Measurements from ENCODE around the gene RAB3GAP2. TPM values are rescaled to one million over a fixed set of nuclear protein-coding genes. Genes with fewer than 3 reads are reported as not detected.

The RAB3GAP2 gene
- total and polyA plus RNA-seq, 12 donors: 5.7 to 35.8 (median 27.6) TPM

DNA sequence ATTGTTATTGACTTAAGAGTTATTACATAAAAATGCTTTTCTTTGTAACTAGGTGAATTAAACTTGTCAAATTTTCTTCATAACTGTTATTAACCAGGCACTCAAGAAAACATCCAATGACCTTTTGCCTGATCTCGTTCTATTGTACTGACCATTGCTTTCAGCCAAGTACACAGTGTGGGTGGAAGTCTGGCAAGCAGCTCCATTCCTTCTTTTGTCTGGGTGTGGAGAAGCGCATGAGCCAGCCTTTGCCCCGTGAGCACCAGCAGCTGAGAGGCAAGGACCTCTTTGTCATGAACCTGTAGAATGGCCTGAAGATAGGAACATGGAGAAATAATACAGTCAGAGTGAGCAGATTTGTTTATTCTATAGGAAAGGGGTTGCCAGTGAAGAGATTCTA, 120.8 kb downstream of the RAB3GAP2 start:
- intact Hi-C loops (cut with DNase I): no loop called here
- 30 to 36% methylated on average over 3 of the region's 3 CpGs for WGBS, 2 donors
- Histone ChIP-seq H3K4me1 (peaks cover 3 to 31% (median 22%) of the 10 kb centered on the region in 9 donors), H3K4me3 (no peak overlapping the region), H3K9me3 (no peaks in the 10 kb centered on the region), H3K27me3 (no peaks in the 10 kb centered on the region), H3K27ac (peak overlapping the region in 7 of 10 donors; percentile 6 to 64 (median 26)), H3K36me3 (peaks cover 0 to 100% (median 25%) of the 10 kb centered on the region in 9 donors)
- TF ChIP-seq, protein P1, sequence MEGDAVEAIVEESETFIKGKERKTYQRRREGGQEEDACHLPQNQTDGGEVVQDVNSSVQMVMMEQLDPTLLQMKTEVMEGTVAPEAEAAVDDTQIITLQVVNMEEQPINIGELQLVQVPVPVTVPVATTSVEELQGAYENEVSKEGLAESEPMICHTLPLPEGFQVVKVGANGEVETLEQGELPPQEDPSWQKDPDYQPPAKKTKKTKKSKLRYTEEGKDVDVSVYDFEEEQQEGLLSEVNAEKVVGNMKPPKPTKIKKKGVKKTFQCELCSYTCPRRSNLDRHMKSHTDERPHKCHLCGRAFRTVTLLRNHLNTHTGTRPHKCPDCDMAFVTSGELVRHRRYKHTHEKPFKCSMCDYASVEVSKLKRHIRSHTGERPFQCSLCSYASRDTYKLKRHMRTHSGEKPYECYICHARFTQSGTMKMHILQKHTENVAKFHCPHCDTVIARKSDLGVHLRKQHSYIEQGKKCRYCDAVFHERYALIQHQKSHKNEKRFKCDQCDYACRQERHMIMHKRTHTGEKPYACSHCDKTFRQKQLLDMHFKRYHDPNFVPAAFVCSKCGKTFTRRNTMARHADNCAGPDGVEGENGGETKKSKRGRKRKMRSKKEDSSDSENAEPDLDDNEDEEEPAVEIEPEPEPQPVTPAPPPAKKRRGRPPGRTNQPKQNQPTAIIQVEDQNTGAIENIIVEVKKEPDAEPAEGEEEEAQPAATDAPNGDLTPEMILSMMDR (IDR thresholded peaks at IDR 0.05): no peak
- peak; percentile 54 to 94 (median 88) for ATAC-seq
- DNase-seq: peak; percentile 33 to 54

DNA sequence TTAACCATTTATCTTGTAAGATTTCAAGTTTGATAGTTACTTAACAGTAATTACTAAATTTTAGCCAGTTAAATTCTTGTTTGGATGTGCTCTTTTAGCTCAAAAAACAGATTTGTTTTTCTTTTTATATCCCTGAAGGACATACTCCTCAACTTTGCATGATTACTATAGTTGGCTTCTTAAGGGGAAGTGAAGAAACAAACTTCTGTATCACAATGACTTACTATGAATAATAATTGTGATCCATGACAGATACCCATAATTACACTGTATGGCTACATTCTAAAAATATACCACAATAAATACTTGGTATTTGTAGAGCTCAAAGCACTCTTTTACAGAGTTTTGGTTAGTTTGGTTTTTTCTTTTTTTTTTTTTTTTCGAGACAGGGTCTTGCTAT, 122.5 kb downstream of the RAB3GAP2 start:
- ATAC-seq: no peak
- H3K27me3 ChIP-seq: no peaks in the 10 kb centered on the region
- intact Hi-C loops (cut with DNase I): no loop called here
- peak overlapping the region in 3 of 10 donors; percentile 20 to 46 (median 26) for H3K27ac ChIP-seq
- peaks cover 0 to 100% (median 25%) of the 10 kb centered on the region in 9 donors for H3K36me3 ChIP-seq
- DNase-seq: no peak
- H3K9me3 ChIP-seq: no peaks in the 10 kb centered on the region
- TF ChIP-seq, protein P1 (IDR thresholded peaks at IDR 0.05): no peak
- WGBS, 2 donors: 91 to 100% methylated on average over 1 of the region's 1 CpG
- no peak overlapping the region for H3K4me3 ChIP-seq
- peaks cover 3 to 31% (median 22%) of the 10 kb centered on the region in 9 donors for H3K4me1 ChIP-seq

DNA sequence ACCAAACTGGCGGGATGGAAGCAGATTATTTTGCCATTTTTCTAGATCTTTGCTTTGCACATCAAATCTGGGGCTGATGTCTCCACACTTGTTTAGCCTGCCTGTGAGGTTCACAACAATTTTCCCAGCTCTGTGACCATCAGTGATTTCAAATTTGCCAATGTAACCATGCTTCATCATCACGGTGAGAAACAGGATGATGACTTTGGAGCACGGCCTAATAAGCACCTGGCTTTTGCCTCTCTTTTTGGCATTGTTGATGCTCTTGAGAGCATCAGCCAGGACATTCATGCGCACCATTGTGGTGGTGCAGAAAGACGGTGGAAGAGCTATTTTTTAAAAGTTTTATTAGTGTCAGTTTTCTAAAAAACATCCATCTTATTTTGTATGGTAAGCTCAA, 128.2 kb downstream of the RAB3GAP2 start:
- Histone ChIP-seq H3K27me3 (no peaks in the 10 kb centered on the region), H3K27ac (no peak overlapping the region), H3K4me1 (peaks cover 0 to 6% (median 0%) of the 10 kb centered on the region in 9 donors), H3K36me3 (peaks cover 0 to 100% (median 39%) of the 10 kb centered on the region in 9 donors), H3K4me3 (no peak overlapping the region), H3K9me3 (no peaks in the 10 kb centered on the region)
- TF ChIP-seq, protein P1 (IDR thresholded peaks at IDR 0.05): no peak
- no peak for DNase-seq
- intact Hi-C loops (cut with DNase I): no loop called here
- 88 to 90% methylated on average over 5 of the region's 5 CpGs for WGBS, 2 donors
- ATAC-seq: no peak

DNA sequence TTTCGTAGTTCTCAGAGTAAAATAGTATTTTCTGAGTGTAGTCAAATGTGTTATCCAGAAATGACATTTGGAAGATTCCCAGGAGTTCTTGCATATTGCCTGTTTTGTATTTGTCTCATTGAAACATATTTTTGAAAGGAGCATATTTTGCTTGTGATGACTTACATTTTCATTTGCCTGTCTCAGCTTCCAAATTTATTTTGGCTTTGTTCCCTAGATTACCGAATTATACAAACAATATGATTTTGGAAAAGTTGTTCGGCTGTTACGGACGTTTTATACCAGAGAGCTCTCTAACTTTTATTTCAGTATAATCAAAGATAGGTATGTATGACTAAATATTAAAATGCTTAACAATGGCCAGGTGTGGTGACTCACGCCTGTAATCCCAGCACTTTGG, 132.3 kb downstream of the RAB3GAP2 start:
- Histone ChIP-seq H3K27ac (peak overlapping the region in 4 of 10 donors; percentile 14 to 50 (median 36)), H3K36me3 (peaks cover 0 to 98% (median 32%) of the 10 kb centered on the region in 9 donors), H3K4me3 (no peak overlapping the region), H3K9me3 (no peaks in the 10 kb centered on the region), H3K4me1 (peaks cover 0 to 26% (median 11%) of the 10 kb centered on the region in 9 donors), H3K27me3 (no peaks in the 10 kb centered on the region)
- no peak for DNase-seq
- WGBS, 2 donors: 65 to 71% methylated on average over 6 of the region's 6 CpGs
- intact Hi-C loops (cut with DNase I): no loop called here
- TF ChIP-seq, protein P1 (IDR thresholded peaks at IDR 0.05): no peak
- peak in 1 of 8 donors; percentile 35 for ATAC-seq
